BE2C (cell line): ENCODE results near the gene NOL4L.
"Not testable (repeated sequence)": the region's sequence is repeated elsewhere in the genome, so short reads cannot be mapped to it uniquely, and the experiment has no call there.

Experiments
- DNase-seq: peaks from one replicate; pipeline ENCODE4 v3.0.0-alpha.2; 2020
- H3K27me3 ChIP-seq: fragments of 250-450 bp; sonication (Bioruptor Pico); 2 replicates; pipeline ENCODE4 v1.5.1; 2020; ENCODE audit warnings: mild to moderate bottlenecking
- H3K36me3 ChIP-seq: fragments of 250-450 bp; sonication (Bioruptor Pico); 2 replicates; pipeline ENCODE4 v1.5.1; 2020; ENCODE audit warnings: mild to moderate bottlenecking
- H3K4me1 ChIP-seq: fragments of 250-450 bp; sonication (Bioruptor Pico); 2 replicates; pipeline ENCODE4 v1.5.1; 2020
- H3K4me3 ChIP-seq: 2 replicates; pipeline ENCODE4 v1.5.1; 2011; ENCODE audit warnings: low read depth, low read length
- H3K9me3 ChIP-seq: fragments of 250-450 bp; sonication (Bioruptor Pico); 2 replicates; pipeline ENCODE4 v1.5.1; 2020
- CTCF ChIP-seq: IDR thresholded peaks from 2 replicates; pipeline ENCODE4 v1.5.1; 2012; ENCODE audit warnings: mild to moderate bottlenecking, low read depth, low read length

Gene NOL4L

GRCh38 chr20:32415494-32415893, 169.6 kb downstream of the NOL4L start:
- no peak overlapping the region for H3K4me3 ChIP-seq
- H3K27me3 ChIP-seq: no peaks in the 10 kb centered on the region
- H3K4me1 ChIP-seq: no peaks in the 10 kb centered on the region
- H3K36me3 ChIP-seq: no peaks in the 10 kb centered on the region; the same call in none of the 2 replicates
- TF ChIP-seq CTCF: no peak
- DNase-seq: no peak
- H3K9me3 ChIP-seq: no peaks in the 10 kb centered on the region

- no peak for TF ChIP-seq CTCF
- no peak for DNase-seq
- H3K4me1 ChIP-seq: no peaks in the 10 kb centered on the region
- H3K27me3 ChIP-seq: no peaks in the 10 kb centered on the region
- H3K4me3 ChIP-seq: no peak overlapping the region
- peaks cover 14% of the 10 kb centered on the region for H3K36me3 ChIP-seq
- H3K9me3 ChIP-seq: no peaks in the 10 kb centered on the region; the same call in 1 of the 2 replicates
Measured at GRCh38 chr20:32411955-32412706, 173.0 kb downstream of the NOL4L start.

- not testable (repeated sequence) for H3K27me3 ChIP-seq, DNase-seq, H3K4me1 ChIP-seq, H3K4me3 ChIP-seq, H3K9me3 ChIP-seq
- peaks cover 24% of the 10 kb centered on the region for H3K36me3 ChIP-seq
Measured at GRCh38 chr20:32407131-32407750, 177.9 kb downstream of the NOL4L start.

GRCh38 chr20:32406701-32407100, 178.4 kb downstream of the NOL4L start:
- Histone ChIP-seq H3K36me3 (peaks cover 30% of the 10 kb centered on the region), H3K9me3 (no peaks in the 10 kb centered on the region; the same call in 1 of the 2 replicates), H3K4me3 (no peak overlapping the region), H3K27me3 (no peaks in the 10 kb centered on the region), H3K4me1 (no peaks in the 10 kb centered on the region)
- no peak for DNase-seq
- TF ChIP-seq CTCF: no peak

- H3K4me1 ChIP-seq: no peaks in the 10 kb centered on the region
- TF ChIP-seq CTCF: no peak
- H3K4me3 ChIP-seq: no peak overlapping the region
- no peak for DNase-seq
- peaks cover 37% of the 10 kb centered on the region for H3K36me3 ChIP-seq
- H3K9me3 ChIP-seq: no peaks in the 10 kb centered on the region; the same call in 1 of the 2 replicates
- no peaks in the 10 kb centered on the region for H3K27me3 ChIP-seq
Measured at GRCh38 chr20:32404017-32404416, 181.1 kb downstream of the NOL4L start.

GRCh38 chr20:32400476-32400875, 184.7 kb downstream of the NOL4L start:
- no peak for TF ChIP-seq CTCF
- no peak overlapping the region for H3K4me3 ChIP-seq
- peaks cover 16% of the 10 kb centered on the region for H3K36me3 ChIP-seq
- no peaks in the 10 kb centered on the region for H3K27me3 ChIP-seq
- no peaks in the 10 kb centered on the region for H3K9me3 ChIP-seq
- no peaks in the 10 kb centered on the region for H3K4me1 ChIP-seq
- no peak for DNase-seq
